Measurements from ENCODE around the gene TCEANC. TPM values are rescaled to one million over a fixed set of nuclear protein-coding genes. Genes with fewer than 3 reads are reported as not detected.

TCEANC gene
- total RNA-seq, 4 donors from 2014 or later, result 1.7 to 4.7 (median 3.2) TPM

GRCh38 chrX:13659063-13659462, 6.1 kb downstream of the TCEANC start:
- Histone ChIP-seq H3K27ac (no peak overlapping the region), H3K4me3 (no peak overlapping the region), H3K4me1 (peaks cover 4% of the 10 kb centered on the region), H3K9me3 (no peaks in the 10 kb centered on the region), H3K27me3 (no peaks in the 10 kb centered on the region), H3K36me3 (no peaks in the 10 kb centered on the region)
- WGBS, result 54% methylated on average over 6 of the region's 6 CpGs
- no peak for DNase-seq (ENCODE audit: low spot score in 2 of 2)
- TF ChIP-seq POLR2A (IDR thresholded peaks at IDR 0.05), result no peak
- no peak for TF ChIP-seq POLR2AphosphoS5 (IDR thresholded peaks at IDR 0.05)
- TF ChIP-seq, protein P1, sequence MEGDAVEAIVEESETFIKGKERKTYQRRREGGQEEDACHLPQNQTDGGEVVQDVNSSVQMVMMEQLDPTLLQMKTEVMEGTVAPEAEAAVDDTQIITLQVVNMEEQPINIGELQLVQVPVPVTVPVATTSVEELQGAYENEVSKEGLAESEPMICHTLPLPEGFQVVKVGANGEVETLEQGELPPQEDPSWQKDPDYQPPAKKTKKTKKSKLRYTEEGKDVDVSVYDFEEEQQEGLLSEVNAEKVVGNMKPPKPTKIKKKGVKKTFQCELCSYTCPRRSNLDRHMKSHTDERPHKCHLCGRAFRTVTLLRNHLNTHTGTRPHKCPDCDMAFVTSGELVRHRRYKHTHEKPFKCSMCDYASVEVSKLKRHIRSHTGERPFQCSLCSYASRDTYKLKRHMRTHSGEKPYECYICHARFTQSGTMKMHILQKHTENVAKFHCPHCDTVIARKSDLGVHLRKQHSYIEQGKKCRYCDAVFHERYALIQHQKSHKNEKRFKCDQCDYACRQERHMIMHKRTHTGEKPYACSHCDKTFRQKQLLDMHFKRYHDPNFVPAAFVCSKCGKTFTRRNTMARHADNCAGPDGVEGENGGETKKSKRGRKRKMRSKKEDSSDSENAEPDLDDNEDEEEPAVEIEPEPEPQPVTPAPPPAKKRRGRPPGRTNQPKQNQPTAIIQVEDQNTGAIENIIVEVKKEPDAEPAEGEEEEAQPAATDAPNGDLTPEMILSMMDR (IDR thresholded peaks at IDR 0.05), result no peak
- no peak for TF ChIP-seq EP300 (IDR thresholded peaks at IDR 0.05)

- H3K4me1 ChIP-seq, result peaks cover 3% of the 10 kb centered on the region
- no peaks in the 10 kb centered on the region for H3K27me3 ChIP-seq
- TF ChIP-seq, protein P1 (IDR thresholded peaks at IDR 0.05), result no peak
- no peak for TF ChIP-seq EP300 (IDR thresholded peaks at IDR 0.05)
- no peak for TF ChIP-seq POLR2A (IDR thresholded peaks at IDR 0.05)
- TF ChIP-seq POLR2AphosphoS5 (IDR thresholded peaks at IDR 0.05), result no peak
- H3K36me3 ChIP-seq, result no peaks in the 10 kb centered on the region
- H3K4me3 ChIP-seq, result peak overlapping the region; percentile 14
- H3K27ac ChIP-seq, result no peak overlapping the region
- 76% methylated on average over 6 of the region's 6 CpGs for WGBS
- no peak for DNase-seq (ENCODE audit: low spot score in 2 of 2)
- H3K9me3 ChIP-seq, result no peaks in the 10 kb centered on the region
These were observed 8.9 kb downstream of the TCEANC start for GRCh38 chrX:13661735-13662288.

- Histone ChIP-seq H3K9me3 (no peaks in the 10 kb centered on the region), H3K4me1 (peaks cover 3% of the 10 kb centered on the region), H3K27me3 (no peaks in the 10 kb centered on the region), H3K27ac (no peak overlapping the region), H3K4me3 (peak overlapping the region; percentile 14), H3K36me3 (no peaks in the 10 kb centered on the region)
- DNase-seq (ENCODE audit: low spot score in 2 of 2), result no peak
- 76% methylated on average over 6 of the region's 6 CpGs for WGBS
- TF ChIP-seq EP300 (IDR thresholded peaks at IDR 0.05), result no peak
- no peak for TF ChIP-seq POLR2A (IDR thresholded peaks at IDR 0.05)
- TF ChIP-seq POLR2AphosphoS5 (IDR thresholded peaks at IDR 0.05), result no peak
- TF ChIP-seq, protein P1 (IDR thresholded peaks at IDR 0.05), result no peak
These were observed 9.4 kb downstream of the TCEANC start for GRCh38 chrX:13662355-13662791.

DNA sequence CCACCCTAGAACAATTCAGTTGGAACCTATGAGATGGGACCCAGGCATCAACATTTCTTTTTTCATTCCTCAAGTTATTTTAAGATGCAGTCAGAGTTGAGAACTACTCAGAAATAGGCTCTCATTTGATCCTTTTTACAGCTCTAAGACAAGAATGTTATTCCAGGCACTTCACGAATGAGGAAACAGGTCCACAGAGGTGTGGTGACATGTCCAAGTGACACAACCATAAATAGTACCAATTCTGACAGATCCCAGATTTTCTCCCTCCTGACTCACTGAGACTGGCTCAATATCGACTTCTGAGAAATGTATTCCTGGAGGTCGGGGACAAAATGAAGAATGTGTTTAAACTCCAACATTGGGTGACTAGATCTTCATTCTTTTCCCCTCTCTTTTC, 11.1 kb downstream of the TCEANC start:
- no peak for DNase-seq (ENCODE audit: low spot score in 2 of 2)
- Histone ChIP-seq H3K36me3 (no peaks in the 10 kb centered on the region), H3K27ac (no peak overlapping the region), H3K4me3 (no peak overlapping the region), H3K27me3 (no peaks in the 10 kb centered on the region), H3K4me1 (peaks cover 11% of the 10 kb centered on the region), H3K9me3 (no peaks in the 10 kb centered on the region)
- no peak for TF ChIP-seq POLR2AphosphoS5 (IDR thresholded peaks at IDR 0.05)
- no peak for TF ChIP-seq POLR2A (IDR thresholded peaks at IDR 0.05)
- TF ChIP-seq, protein P1 (IDR thresholded peaks at IDR 0.05), result no peak
- TF ChIP-seq EP300 (IDR thresholded peaks at IDR 0.05), result no peak
- 76% methylated on average over 3 of the region's 3 CpGs for WGBS

DNA sequence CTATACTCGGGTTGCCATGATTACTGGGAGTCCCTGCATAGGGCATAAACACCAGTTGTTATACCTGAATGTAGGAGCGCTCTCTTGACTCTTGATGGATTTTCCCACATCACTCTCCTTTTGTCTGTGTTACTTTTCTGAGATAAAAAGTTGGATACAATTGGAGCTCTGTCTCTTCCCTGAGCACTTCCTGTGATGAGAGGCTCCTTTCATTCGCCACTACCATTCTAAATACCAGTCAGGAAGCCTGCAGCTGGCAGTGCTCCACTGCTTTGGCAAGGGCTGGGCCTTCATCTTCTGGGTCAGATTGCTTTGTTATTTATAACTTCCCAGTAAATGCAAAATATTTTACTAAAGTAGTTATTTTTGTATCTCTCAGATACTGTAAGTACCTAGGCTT, 13.9 kb downstream of the TCEANC start:
- no peak for DNase-seq (ENCODE audit: low spot score in 2 of 2)
- Histone ChIP-seq H3K9me3 (no peaks in the 10 kb centered on the region), H3K27ac (no peak overlapping the region), H3K27me3 (no peaks in the 10 kb centered on the region), H3K36me3 (no peaks in the 10 kb centered on the region), H3K4me3 (no peak overlapping the region), H3K4me1 (peaks cover 13% of the 10 kb centered on the region)
- TF ChIP-seq, protein P1 (IDR thresholded peaks at IDR 0.05), result no peak
- TF ChIP-seq POLR2A (IDR thresholded peaks at IDR 0.05) (no peak), POLR2AphosphoS5 (IDR thresholded peaks at IDR 0.05) (no peak), EP300 (IDR thresholded peaks at IDR 0.05) (no peak)
- 65% methylated on average over 3 of the region's 3 CpGs for WGBS

All from suprapubic skin (tissue), 4 donors.